Esophagus squamous epithelium (tissue), 5 donors: ENCODE data around the gene PARD3B. TPM values are rescaled to one million over a fixed set of nuclear protein-coding genes. Genes with fewer than 3 reads are reported as not detected.

Experiments used
- DNase-seq: peaks from one replicate; lab custom pipeline; 2025; lab: John Stamatoyannopoulos, UW
- H3K27ac ChIP-seq, 4 donors: fragments of 200-600 bp; sonication (generic); one replicate each; pipeline ENCODE4 v1.5.1; 2016 to 2019; ENCODE audit warnings: mild to moderate bottlenecking in 1 of 4
- H3K27me3 ChIP-seq, 4 donors: fragments of 200-600 bp; sonication (generic); 1 replicate in 3 of 4; 2 replicates in 1 of 4; pipeline versions ENCODE4 v1.5.1 to v1.6.0; 2017 to 2021; ENCODE audit warnings: antibody characterized with exemption in 1 of 4
- H3K36me3 ChIP-seq, 3 donors: fragments of 200-600 bp; sonication (generic); one replicate each; pipeline ENCODE4 v1.5.1; 2016 to 2019
- H3K4me1 ChIP-seq, 3 donors: fragments of 200-600 bp; sonication (generic); one replicate each; pipeline ENCODE4 v1.5.1; 2017 to 2019
- H3K4me3 ChIP-seq, 4 donors: fragments of 200-600 bp; sonication (generic); 1 replicate in 3 of 4; 2 replicates in 1 of 4; pipeline ENCODE4 v1.5.1; 2016 to 2019; ENCODE audit warnings: mild to moderate bottlenecking in 2 of 4, moderate library complexity in 1 of 4
- H3K9me3 ChIP-seq, 3 donors: fragments of 200-600 bp; sonication (generic); one replicate each; pipeline ENCODE4 v1.5.1; 2016 to 2019
- POLR2A ChIP-seq, 4 donors: fragments of 450-650 bp; IDR thresholded peaks; one replicate each; pipeline ENCODE4 v1.6.1; 2017; ENCODE audit warnings: antibody characterized with exemption in 4 of 4, mild to moderate bottlenecking in 4 of 4, moderate library complexity in 3 of 4
- WGBS, 2 donors: methylation state at CpG; one replicate each; pipeline ENCODE4 v1.1.5; 2018; 5-methylcytosine and 5-hydroxymethylcytosine counted together
- intact Hi-C: fragments of 100-400 bp; cut with DNase I; formaldehyde crosslinking; loops from one replicate; pipeline ENCODE4 v1.15.0; 2022
- total RNA-seq, 4 donors: library from RNA; depleted of rRNA; stranded (reverse); fragments of >200 nt; gene quantifications; one replicate each; pipeline ENCODE4 v1.1.0, GENCODE V29; 2016
- TF ChIP-seq, protein P1 (sequence below), 6 experiments: fragments of 450-650 bp in 4 of 6; fragments of 200-600 bp in 2 of 6; sonication (generic) in 2 of 6; IDR thresholded peaks; one replicate each; pipeline ENCODE4 v1.5.1; 2016 to 2019; ENCODE audit warnings: antibody characterized with exemption in 6 of 6, mild to moderate bottlenecking in 4 of 6, moderate library complexity in 4 of 6
- donor health status: DM: yes; HTN: yes; CAD: no.

The PARD3B gene
- total RNA-seq, 4 donors from 2014 or later: 2.4 to 15.8 (median 4.3) TPM

DNA sequence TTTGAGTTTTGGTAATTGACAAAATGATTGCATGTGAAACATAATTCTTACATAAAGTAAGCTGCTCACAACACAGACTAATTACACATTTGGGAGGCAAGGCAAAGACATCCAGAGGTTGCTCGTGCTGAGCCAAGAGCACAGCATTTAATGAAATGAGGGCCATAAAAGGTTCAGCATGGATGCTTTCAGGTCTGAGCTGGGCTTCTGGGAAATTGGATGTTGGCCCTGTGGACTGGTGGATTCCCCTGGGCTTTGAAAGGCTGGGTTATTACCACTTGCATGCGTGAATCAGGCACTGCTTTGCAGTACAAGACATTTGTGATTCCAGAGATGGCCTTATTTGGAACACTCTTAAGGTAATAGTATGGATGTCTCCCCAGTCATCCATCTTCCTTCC is 603.5 kb downstream of the PARD3B start:
- Histone ChIP-seq H3K4me3 (no peak overlapping the region), H3K27me3 (no peaks in the 10 kb centered on the region), H3K4me1 (no peaks in the 10 kb centered on the region), H3K9me3 (no peaks in the 10 kb centered on the region), H3K36me3 (no peaks in the 10 kb centered on the region), H3K27ac (no peak overlapping the region)
- intact Hi-C loops: no loop called here
- TF ChIP-seq, protein P1, sequence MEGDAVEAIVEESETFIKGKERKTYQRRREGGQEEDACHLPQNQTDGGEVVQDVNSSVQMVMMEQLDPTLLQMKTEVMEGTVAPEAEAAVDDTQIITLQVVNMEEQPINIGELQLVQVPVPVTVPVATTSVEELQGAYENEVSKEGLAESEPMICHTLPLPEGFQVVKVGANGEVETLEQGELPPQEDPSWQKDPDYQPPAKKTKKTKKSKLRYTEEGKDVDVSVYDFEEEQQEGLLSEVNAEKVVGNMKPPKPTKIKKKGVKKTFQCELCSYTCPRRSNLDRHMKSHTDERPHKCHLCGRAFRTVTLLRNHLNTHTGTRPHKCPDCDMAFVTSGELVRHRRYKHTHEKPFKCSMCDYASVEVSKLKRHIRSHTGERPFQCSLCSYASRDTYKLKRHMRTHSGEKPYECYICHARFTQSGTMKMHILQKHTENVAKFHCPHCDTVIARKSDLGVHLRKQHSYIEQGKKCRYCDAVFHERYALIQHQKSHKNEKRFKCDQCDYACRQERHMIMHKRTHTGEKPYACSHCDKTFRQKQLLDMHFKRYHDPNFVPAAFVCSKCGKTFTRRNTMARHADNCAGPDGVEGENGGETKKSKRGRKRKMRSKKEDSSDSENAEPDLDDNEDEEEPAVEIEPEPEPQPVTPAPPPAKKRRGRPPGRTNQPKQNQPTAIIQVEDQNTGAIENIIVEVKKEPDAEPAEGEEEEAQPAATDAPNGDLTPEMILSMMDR (IDR thresholded peaks at IDR 0.05): no peak
- no peak for TF ChIP-seq POLR2A (IDR thresholded peaks at IDR 0.05)
- WGBS, 2 donors: 70 to 79% methylated on average over 2 of the region's 2 CpGs
- no peak for DNase-seq

- peaks cover 0 to 5% (median 0%) of the 10 kb centered on the region in 3 donors for H3K36me3 ChIP-seq
- DNase-seq: no peak
- WGBS, 2 donors: 93% methylated on average over 1 of the region's 1 CpG
- H3K27me3 ChIP-seq: no peaks in the 10 kb centered on the region
- no peak overlapping the region for H3K4me3 ChIP-seq
- no peaks in the 10 kb centered on the region for H3K9me3 ChIP-seq
- TF ChIP-seq, protein P1 (IDR thresholded peaks at IDR 0.05): no peak
- TF ChIP-seq POLR2A (IDR thresholded peaks at IDR 0.05): no peak
- no peak overlapping the region for H3K27ac ChIP-seq
- H3K4me1 ChIP-seq: no peaks in the 10 kb centered on the region
- intact Hi-C loops: no loop called here
Observed at GRCh38 chr2:205156457-205156856, 611.2 kb downstream of the PARD3B start.

DNA sequence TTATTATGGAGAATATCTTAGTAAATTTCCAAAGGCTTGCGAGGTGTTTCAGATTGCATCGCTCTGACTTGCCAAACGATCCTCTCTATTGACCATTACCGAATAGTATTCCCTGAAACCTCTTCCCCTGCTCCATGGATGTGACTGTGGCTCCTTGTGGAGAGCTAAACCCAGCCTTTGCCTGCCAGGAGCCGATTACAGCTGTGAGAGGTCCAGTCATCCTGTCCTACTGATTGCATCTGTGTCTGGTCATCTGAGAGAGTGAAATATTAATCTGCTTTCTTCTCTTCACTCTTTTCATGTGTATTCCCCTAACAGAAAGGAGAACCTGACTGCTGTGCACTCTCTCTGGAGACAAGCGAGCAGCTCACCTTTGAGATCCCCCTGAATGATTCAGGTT is 613.1 kb downstream of the PARD3B start:
- Histone ChIP-seq H3K27ac (no peak overlapping the region), H3K9me3 (no peaks in the 10 kb centered on the region), H3K4me1 (no peaks in the 10 kb centered on the region), H3K4me3 (no peak overlapping the region), H3K36me3 (peaks cover 0 to 5% (median 0%) of the 10 kb centered on the region in 3 donors), H3K27me3 (no peaks in the 10 kb centered on the region)
- intact Hi-C loops: no loop called here
- no peak for TF ChIP-seq POLR2A (IDR thresholded peaks at IDR 0.05)
- TF ChIP-seq, protein P1 (IDR thresholded peaks at IDR 0.05): no peak
- no peak for DNase-seq
- WGBS, 2 donors: 87 to 91% methylated on average over 5 of the region's 6 CpGs

GRCh38 chr2:205161156-205161839 is 616.0 kb downstream of the PARD3B start:
- H3K27ac ChIP-seq: no peak overlapping the region
- no peaks in the 10 kb centered on the region for H3K9me3 ChIP-seq
- TF ChIP-seq POLR2A (IDR thresholded peaks at IDR 0.05): no peak
- TF ChIP-seq, protein P1 (IDR thresholded peaks at IDR 0.05): no peak
- intact Hi-C loops: no loop called here
- no peak overlapping the region for H3K4me3 ChIP-seq
- H3K4me1 ChIP-seq: no peaks in the 10 kb centered on the region
- H3K27me3 ChIP-seq: no peaks in the 10 kb centered on the region
- WGBS, 2 donors: 79 to 85% methylated on average over 4 to 5 of the region's 5 CpGs
- no peak for DNase-seq
- H3K36me3 ChIP-seq: peaks cover 0 to 5% (median 0%) of the 10 kb centered on the region in 3 donors

DNA sequence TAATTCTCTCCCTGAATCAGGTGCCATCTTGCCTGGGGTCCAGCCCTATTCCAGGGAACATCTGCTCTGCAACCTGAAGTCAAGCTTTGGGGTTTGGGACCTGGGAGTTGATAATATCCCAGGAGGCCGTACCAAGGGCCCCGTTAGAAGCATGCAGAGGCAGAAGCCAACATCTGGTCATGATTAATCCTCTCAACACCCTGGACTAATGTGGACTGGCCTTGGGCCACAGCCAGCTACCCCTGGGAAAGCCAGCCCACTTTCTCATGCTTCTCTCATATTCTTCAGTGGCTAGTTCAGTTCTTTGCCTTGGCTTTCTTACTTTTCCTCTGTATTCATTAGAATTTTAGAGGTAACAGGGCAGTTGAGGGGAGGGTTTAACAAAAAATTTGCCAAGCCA is 621.5 kb downstream of the PARD3B start:
- no peaks in the 10 kb centered on the region for H3K36me3 ChIP-seq
- no peak overlapping the region for H3K4me3 ChIP-seq
- no peak for DNase-seq
- no peaks in the 10 kb centered on the region for H3K9me3 ChIP-seq
- TF ChIP-seq, protein P1 (IDR thresholded peaks at IDR 0.05): no peak
- TF ChIP-seq POLR2A (IDR thresholded peaks at IDR 0.05): no peak
- intact Hi-C loops: no loop called here
- H3K27ac ChIP-seq: no peak overlapping the region
- WGBS, 2 donors: 78 to 83% methylated on average over 1 to 2 of the region's 2 CpGs
- H3K4me1 ChIP-seq: no peaks in the 10 kb centered on the region
- no peaks in the 10 kb centered on the region for H3K27me3 ChIP-seq
